WTC11 (cell line): ENCODE measurements around the gene DOK5. TPM values are rescaled to one million over a fixed set of nuclear protein-coding genes. Genes with fewer than 3 reads are reported as not detected.

ENCODE experiments used
- ATAC-seq: fragments of 200-7000 bp; cut with Tn5 transposase; 2 replicates; pipeline ENCODE4 v1.10.0; 2021; ENCODE audit warnings: mild to moderate bottlenecking, moderate library complexity
- CTCF ChIA-PET: fragments of 300-600 bp; sonication (Branson Sonifier 250); formaldehyde crosslinking; loops from one replicate; lab custom pipeline; 2021; ENCODE audit warnings: antibody characterized with exemption; lab: Charles Lee
- POLR2A ChIA-PET: fragments of 350-600 bp; sonication (Branson Sonifier 250); formaldehyde crosslinking; loops from one replicate; lab custom pipeline; 2021; ENCODE audit warnings: antibody characterized with exemption; lab: Charles Lee
- DNase-seq: peaks from one replicate; pipeline ENCODE4 v3.0.0; 2021; ENCODE audit warnings: low spot score
- H3K27ac Mint-ChIP-seq: 2 replicates; pipeline ENCODE4 v1.8.0; 2021; ENCODE audit warnings: mixed read lengths
- H3K27me3 Mint-ChIP-seq: 2 replicates; pipeline ENCODE4 v1.8.0; 2021; ENCODE audit warnings: low read depth, mild to moderate bottlenecking, moderate library complexity, mixed read lengths
- H3K36me3 Mint-ChIP-seq: 2 replicates; pipeline ENCODE4 v1.8.0; 2021; ENCODE audit warnings: mixed read lengths
- H3K4me1 Mint-ChIP-seq: 2 replicates; pipeline ENCODE4 v1.8.0; 2022; ENCODE audit warnings: mixed read lengths
- H3K4me3 Mint-ChIP-seq: 2 replicates; pipeline ENCODE4 v1.8.0; 2021; ENCODE audit warnings: mild to moderate bottlenecking, moderate library complexity, mixed read lengths
- H3K9me3 Mint-ChIP-seq: 2 replicates; pipeline ENCODE4 v1.8.0; 2021; ENCODE audit warnings: mixed read lengths
- CBFB ChIP-seq: sonication (generic); formaldehyde crosslinking; IDR thresholded peaks from 2 replicates; pipeline ENCODE4 v1.8.1; 2022; ENCODE audit warnings: mild to moderate bottlenecking, low read depth, missing genetic modification reagents
- ERG ChIP-seq: fragments of 250-450 bp; sonication (Bioruptor Pico); IDR thresholded peaks from 2 replicates; pipeline ENCODE4 v1.8.0; 2021; ENCODE audit warnings: mild to moderate bottlenecking
- GABPB1 ChIP-seq: sonication (generic); formaldehyde crosslinking; IDR thresholded peaks from 2 replicates; pipeline ENCODE4 v1.8.1; 2023; ENCODE audit warnings: mild to moderate bottlenecking, missing genetic modification reagents
- IRF2 ChIP-seq: sonication (generic); formaldehyde crosslinking; IDR thresholded peaks from 2 replicates; pipeline ENCODE4 v1.8.0; 2022; ENCODE audit warnings: low read depth, missing genetic modification reagents, borderline replicate concordance
- NFE2L1 ChIP-seq: sonication (generic); formaldehyde crosslinking; IDR thresholded peaks from 2 replicates; pipeline ENCODE4 v1.8.1; 2023; ENCODE audit warnings: missing genetic modification reagents
- SMAD4 ChIP-seq: sonication (generic); formaldehyde crosslinking; IDR thresholded peaks from 2 replicates; pipeline ENCODE4 v1.8.0; 2022; ENCODE audit warnings: mild to moderate bottlenecking, missing genetic modification reagents
- TP53 ChIP-seq: sonication (generic); formaldehyde crosslinking; IDR thresholded peaks from 2 replicates; pipeline ENCODE4 v1.8.1; 2023; ENCODE audit warnings: mild to moderate bottlenecking, missing genetic modification reagents
- ZMAT4 ChIP-seq: fragments of 250-450 bp; sonication (Bioruptor Pico); IDR thresholded peaks from 2 replicates; pipeline ENCODE4 v1.9.0; 2021; ENCODE audit warnings: mild to moderate bottlenecking
- ZNF121 ChIP-seq: sonication (generic); formaldehyde crosslinking; IDR thresholded peaks from 2 replicates; pipeline ENCODE4 v1.8.0; 2023; ENCODE audit warnings: missing genetic modification reagents
- ZNF416 ChIP-seq: fragments of 250-450 bp; sonication (Bioruptor Pico); IDR thresholded peaks from 2 replicates; pipeline ENCODE4 v1.9.0; 2021; ENCODE audit warnings: mild to moderate bottlenecking, inconsistent platforms
- ZNF423 ChIP-seq: fragments of 250-450 bp; sonication (Bioruptor Pico); IDR thresholded peaks from 2 replicates; pipeline ENCODE4 v2.1.2; 2022; ENCODE audit warnings: mild to moderate bottlenecking, moderate library complexity
- total RNA-seq: library from RNA; stranded (reverse); gene quantifications from 3 replicates; pipeline ENCODE4 v1.2.3, GENCODE V29; 2021
- TF ChIP-seq, protein P1 (sequence below): sonication (generic); formaldehyde crosslinking; IDR thresholded peaks from 2 replicates; pipeline ENCODE4 v1.8.1; 2022; ENCODE audit warnings: missing genetic modification reagents, borderline replicate concordance
- TF ChIP-seq, protein P2 (sequence below): sonication (generic); formaldehyde crosslinking; conservative IDR thresholded peaks from 2 replicates; pipeline ENCODE4 v1.8.1; 2022; ENCODE audit warnings: mild to moderate bottlenecking, missing genetic modification reagents
- TF ChIP-seq, protein P3 (sequence below): sonication (generic); formaldehyde crosslinking; IDR thresholded peaks from 2 replicates; pipeline ENCODE4 v1.8.1; 2022; ENCODE audit warnings: mild to moderate bottlenecking, missing genetic modification reagents, moderate library complexity, borderline replicate concordance
- TF ChIP-seq, protein P4 (sequence below): sonication (generic); formaldehyde crosslinking; conservative IDR thresholded peaks from 2 replicates; pipeline ENCODE4 v1.8.1; 2023; ENCODE audit warnings: mild to moderate bottlenecking, low read depth, missing genetic modification reagents, moderate library complexity
- TF ChIP-seq, protein P5 (sequence below): sonication (generic); formaldehyde crosslinking; IDR thresholded peaks from 2 replicates; pipeline ENCODE4 v1.8.1; 2023; ENCODE audit warnings: mild to moderate bottlenecking, missing genetic modification reagents
- TF ChIP-seq, protein P6 (sequence below): sonication (generic); formaldehyde crosslinking; IDR thresholded peaks from 2 replicates; pipeline ENCODE4 v1.8.1; 2022; ENCODE audit warnings: mild to moderate bottlenecking, moderate library complexity, missing genetic modification reagents
- TF ChIP-seq, protein P7 (sequence below): fragments of 250-450 bp; sonication (Bioruptor Pico); conservative IDR thresholded peaks from 2 replicates; pipeline ENCODE4 v1.9.0; 2021; ENCODE audit warnings: mild to moderate bottlenecking

Gene DOK5
- total RNA-seq, 1 experiment from 2014 or later = 10.1 TPM

- TF ChIP-seq, protein P1, sequence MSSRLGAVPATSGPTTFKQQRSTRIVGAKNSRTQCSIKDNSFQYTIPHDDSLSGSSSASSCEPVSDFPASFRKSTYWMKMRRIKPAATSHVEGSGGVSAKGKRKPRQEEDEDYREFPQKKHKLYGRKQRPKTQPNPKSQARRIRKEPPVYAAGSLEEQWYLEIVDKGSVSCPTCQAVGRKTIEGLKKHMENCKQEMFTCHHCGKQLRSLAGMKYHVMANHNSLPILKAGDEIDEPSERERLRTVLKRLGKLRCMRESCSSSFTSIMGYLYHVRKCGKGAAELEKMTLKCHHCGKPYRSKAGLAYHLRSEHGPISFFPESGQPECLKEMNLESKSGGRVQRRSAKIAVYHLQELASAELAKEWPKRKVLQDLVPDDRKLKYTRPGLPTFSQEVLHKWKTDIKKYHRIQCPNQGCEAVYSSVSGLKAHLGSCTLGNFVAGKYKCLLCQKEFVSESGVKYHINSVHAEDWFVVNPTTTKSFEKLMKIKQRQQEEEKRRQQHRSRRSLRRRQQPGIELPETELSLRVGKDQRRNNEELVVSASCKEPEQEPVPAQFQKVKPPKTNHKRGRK (CRISPR knock-in tag) = no peak
These were observed 85.0 kb downstream of the DOK5 start (continued) for GRCh38 chr20:54560357-54560756.

DNA sequence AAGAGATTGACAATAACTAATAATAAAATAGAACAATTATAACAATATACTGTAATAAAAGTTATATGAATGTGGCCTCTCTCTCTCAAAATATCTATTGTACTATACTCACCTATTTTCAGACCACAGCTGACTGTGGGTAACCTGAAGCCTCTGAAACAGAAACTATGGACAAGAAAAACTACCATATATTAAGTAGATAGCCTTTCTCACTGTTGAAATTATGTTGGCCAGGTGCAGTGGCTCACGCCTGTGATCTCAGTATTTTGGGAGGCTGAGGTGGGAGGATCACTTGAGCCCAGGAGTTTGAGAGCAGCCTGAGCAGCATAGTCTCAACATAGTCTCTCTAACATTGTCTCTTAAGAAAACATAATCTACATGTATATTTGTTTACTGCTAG lies 89.9 kb downstream of the DOK5 start:
- DNase-seq = no peak
- H3K27ac Mint-ChIP-seq = no peak overlapping the region
- H3K9me3 Mint-ChIP-seq = peaks cover 5% of the 10 kb centered on the region; the same call in 1 of the 2 replicates
- ChIA-PET CTCF (no interaction called here), POLR2A (no interaction called here)
- no peak for ATAC-seq
- TF ChIP-seq, protein P2, sequence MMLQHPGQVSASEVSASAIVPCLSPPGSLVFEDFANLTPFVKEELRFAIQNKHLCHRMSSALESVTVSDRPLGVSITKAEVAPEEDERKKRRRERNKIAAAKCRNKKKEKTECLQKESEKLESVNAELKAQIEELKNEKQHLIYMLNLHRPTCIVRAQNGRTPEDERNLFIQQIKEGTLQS (CRISPR knock-in tag) = no peak
- TF ChIP-seq GABPB1 (CRISPR knock-in tag) (no peak), ZNF416 (CRISPR knock-in tag) (no peak), ZMAT4 (CRISPR knock-in tag) (no peak), ZNF423 (CRISPR knock-in tag) (no peak), NFE2L1 (CRISPR knock-in tag) (no peak)
- TF ChIP-seq, protein P3, sequence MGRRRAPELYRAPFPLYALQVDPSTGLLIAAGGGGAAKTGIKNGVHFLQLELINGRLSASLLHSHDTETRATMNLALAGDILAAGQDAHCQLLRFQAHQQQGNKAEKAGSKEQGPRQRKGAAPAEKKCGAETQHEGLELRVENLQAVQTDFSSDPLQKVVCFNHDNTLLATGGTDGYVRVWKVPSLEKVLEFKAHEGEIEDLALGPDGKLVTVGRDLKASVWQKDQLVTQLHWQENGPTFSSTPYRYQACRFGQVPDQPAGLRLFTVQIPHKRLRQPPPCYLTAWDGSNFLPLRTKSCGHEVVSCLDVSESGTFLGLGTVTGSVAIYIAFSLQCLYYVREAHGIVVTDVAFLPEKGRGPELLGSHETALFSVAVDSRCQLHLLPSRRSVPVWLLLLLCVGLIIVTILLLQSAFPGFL (CRISPR knock-in tag) = no peak
- TF ChIP-seq, protein P4, sequence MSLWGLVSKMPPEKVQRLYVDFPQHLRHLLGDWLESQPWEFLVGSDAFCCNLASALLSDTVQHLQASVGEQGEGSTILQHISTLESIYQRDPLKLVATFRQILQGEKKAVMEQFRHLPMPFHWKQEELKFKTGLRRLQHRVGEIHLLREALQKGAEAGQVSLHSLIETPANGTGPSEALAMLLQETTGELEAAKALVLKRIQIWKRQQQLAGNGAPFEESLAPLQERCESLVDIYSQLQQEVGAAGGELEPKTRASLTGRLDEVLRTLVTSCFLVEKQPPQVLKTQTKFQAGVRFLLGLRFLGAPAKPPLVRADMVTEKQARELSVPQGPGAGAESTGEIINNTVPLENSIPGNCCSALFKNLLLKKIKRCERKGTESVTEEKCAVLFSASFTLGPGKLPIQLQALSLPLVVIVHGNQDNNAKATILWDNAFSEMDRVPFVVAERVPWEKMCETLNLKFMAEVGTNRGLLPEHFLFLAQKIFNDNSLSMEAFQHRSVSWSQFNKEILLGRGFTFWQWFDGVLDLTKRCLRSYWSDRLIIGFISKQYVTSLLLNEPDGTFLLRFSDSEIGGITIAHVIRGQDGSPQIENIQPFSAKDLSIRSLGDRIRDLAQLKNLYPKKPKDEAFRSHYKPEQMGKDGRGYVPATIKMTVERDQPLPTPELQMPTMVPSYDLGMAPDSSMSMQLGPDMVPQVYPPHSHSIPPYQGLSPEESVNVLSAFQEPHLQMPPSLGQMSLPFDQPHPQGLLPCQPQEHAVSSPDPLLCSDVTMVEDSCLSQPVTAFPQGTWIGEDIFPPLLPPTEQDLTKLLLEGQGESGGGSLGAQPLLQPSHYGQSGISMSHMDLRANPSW (CRISPR knock-in tag) = no peak
- TF ChIP-seq, protein P5, sequence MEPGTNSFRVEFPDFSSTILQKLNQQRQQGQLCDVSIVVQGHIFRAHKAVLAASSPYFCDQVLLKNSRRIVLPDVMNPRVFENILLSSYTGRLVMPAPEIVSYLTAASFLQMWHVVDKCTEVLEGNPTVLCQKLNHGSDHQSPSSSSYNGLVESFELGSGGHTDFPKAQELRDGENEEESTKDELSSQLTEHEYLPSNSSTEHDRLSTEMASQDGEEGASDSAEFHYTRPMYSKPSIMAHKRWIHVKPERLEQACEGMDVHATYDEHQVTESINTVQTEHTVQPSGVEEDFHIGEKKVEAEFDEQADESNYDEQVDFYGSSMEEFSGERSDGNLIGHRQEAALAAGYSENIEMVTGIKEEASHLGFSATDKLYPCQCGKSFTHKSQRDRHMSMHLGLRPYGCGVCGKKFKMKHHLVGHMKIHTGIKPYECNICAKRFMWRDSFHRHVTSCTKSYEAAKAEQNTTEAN (CRISPR knock-in tag) = no peak
- H3K4me3 Mint-ChIP-seq = no peak overlapping the region
- H3K4me1 Mint-ChIP-seq = no peaks in the 10 kb centered on the region
- H3K27me3 Mint-ChIP-seq = no peaks in the 10 kb centered on the region
- H3K36me3 Mint-ChIP-seq = no peaks in the 10 kb centered on the region

DNA sequence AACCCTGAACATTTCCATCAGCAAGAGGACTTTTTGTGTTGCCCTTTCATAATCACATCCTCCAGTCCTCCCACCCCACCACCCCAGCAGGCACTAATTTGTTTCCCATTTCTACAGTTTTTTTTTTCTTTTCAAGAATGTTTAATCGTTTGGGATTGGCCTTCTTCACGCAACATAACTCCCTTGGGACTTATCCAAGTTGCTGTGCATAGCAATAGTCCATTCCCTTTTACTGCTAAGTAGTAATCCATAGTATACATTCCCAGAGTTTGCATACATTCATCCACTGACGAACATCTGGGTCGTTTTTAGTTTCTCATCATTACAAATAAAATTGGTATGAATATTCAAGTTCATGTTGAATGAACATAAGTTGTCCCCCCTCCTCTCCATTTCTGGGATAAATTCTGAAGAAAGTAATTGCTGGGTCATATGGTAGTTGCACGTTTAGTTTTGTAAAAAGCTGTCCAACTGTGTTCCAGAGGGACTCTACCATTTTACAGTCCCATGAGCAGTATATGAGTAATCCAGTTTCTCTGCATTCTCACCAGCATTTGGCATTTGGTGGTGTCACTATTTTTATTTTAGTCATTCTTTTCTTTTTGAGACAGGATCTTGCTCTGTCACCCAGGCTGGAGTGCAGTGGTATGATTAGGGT lies 90.8 kb downstream of the DOK5 start:
- Mint-ChIP-seq H3K36me3 (no peaks in the 10 kb centered on the region), H3K9me3 (peaks cover 1% of the 10 kb centered on the region; the same call in 1 of the 2 replicates), H3K4me1 (no peaks in the 10 kb centered on the region), H3K27ac (no peak overlapping the region), H3K27me3 (no peaks in the 10 kb centered on the region), H3K4me3 (no peak overlapping the region)
- POLR2A ChIA-PET = no interaction called here
- CTCF ChIA-PET = no interaction called here
- DNase-seq (no peak), ATAC-seq (no peak)
- TF ChIP-seq, protein P6, sequence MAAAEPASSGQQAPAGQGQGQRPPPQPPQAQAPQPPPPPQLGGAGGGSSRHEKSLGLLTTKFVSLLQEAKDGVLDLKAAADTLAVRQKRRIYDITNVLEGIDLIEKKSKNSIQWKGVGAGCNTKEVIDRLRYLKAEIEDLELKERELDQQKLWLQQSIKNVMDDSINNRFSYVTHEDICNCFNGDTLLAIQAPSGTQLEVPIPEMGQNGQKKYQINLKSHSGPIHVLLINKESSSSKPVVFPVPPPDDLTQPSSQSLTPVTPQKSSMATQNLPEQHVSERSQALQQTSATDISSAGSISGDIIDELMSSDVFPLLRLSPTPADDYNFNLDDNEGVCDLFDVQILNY (CRISPR knock-in tag) = no peak
- TF ChIP-seq, protein P7, sequence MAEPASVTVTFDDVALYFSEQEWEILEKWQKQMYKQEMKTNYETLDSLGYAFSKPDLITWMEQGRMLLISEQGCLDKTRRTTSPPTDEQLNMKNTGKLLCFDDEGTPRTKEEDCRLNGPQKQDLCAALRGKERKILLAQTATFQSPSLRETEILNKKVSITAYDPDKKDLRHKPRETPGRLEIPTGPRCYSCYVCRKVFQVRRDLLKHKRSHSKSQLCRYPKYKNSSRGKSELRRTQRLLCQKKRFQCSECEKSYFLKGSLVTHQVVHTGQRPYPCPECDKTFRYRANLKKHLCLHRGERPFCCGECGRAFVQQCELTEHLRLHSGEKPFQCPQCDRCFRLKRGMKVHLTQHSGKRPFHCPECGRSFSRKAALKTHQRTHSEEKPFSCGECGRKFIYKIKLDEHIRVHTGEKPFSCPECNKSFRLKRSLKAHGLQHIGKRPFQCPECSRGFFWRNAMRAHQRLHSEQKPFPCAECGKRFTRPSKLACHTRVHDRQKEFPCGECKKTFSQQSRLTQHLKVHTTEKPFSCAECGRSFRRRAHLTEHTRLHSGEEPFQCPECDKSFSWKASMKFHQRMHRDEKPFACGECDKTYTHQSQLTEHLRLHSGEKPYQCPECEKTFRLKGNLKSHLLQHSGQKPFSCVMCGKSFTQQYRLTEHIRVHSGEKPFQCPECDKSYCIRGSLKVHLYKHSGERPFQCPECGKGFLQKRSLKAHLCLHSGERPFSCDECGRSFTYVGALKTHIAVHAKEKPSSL = no peak
- no peak for TF ChIP-seq CBFB (CRISPR knock-in tag)
- no peak for TF ChIP-seq ERG (CRISPR knock-in tag)
- no peak for TF ChIP-seq IRF2 (CRISPR knock-in tag)
- TF ChIP-seq TP53 = no peak
- no peak for TF ChIP-seq ZNF121 (CRISPR knock-in tag)
- TF ChIP-seq SMAD4 (CRISPR knock-in tag) = no peak
